Body of pancreas (tissue), 4 donors: ENCODE data around the gene TESK2.

ENCODE experiments used
- POLR2A ChIP-seq, 3 donors: fragments of 450-650 bp; IDR thresholded peaks; one replicate each; pipeline ENCODE4 v1.6.1; 2016; ENCODE audit warnings: antibody characterized with exemption in 3 of 3, mild to moderate bottlenecking in 2 of 3
- TF ChIP-seq, protein P1 (sequence below), 7 experiments: fragments of 450-650 bp in 4 of 7; fragments of 200-600 bp in 3 of 7; sonication (generic) in 3 of 7; IDR thresholded peaks; one replicate each; pipeline ENCODE4 v1.5.1; 2016 to 2019; ENCODE audit warnings: antibody characterized with exemption in 7 of 7

DNA sequence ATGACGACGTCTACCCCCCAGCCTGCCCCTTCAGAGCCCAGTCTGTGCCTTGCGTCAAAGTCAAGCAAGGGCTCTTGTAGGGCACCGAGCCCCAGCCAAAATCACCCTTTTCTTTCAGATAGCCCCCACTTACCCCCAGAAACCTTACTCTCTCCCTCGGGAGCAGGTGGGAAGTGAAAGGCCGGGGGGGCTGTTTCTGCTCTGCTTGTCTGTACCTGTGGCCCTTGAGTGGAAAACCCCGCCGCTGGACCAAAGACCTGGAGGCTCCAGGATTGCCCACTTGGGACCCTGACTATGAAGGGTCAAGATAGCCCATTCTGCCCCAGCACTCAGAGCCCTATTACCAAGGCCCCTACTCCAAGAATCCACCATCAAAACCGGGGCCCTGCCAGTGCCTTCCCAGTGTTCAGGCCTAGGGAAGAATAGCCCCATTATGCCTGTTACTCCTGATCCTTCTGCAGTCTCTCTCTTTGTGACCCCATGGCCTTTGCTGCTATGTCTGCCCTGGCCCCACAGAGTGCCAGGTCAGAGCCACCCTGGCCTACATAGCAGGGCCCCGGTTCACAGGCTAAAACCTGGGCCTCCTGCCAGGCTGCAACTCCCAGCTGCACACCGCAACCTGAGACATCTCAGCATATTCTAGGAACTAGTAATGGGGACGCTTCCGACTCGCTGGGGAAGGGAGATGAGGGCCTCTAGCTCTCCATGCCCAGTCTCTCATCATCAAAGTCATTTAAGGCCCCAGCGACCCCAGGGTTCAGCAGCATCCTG is 186.5 kb downstream of the TESK2 start:
- TF ChIP-seq, protein P1, sequence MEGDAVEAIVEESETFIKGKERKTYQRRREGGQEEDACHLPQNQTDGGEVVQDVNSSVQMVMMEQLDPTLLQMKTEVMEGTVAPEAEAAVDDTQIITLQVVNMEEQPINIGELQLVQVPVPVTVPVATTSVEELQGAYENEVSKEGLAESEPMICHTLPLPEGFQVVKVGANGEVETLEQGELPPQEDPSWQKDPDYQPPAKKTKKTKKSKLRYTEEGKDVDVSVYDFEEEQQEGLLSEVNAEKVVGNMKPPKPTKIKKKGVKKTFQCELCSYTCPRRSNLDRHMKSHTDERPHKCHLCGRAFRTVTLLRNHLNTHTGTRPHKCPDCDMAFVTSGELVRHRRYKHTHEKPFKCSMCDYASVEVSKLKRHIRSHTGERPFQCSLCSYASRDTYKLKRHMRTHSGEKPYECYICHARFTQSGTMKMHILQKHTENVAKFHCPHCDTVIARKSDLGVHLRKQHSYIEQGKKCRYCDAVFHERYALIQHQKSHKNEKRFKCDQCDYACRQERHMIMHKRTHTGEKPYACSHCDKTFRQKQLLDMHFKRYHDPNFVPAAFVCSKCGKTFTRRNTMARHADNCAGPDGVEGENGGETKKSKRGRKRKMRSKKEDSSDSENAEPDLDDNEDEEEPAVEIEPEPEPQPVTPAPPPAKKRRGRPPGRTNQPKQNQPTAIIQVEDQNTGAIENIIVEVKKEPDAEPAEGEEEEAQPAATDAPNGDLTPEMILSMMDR (IDR thresholded peaks at IDR 0.05): no peak
- TF ChIP-seq POLR2A (IDR thresholded peaks at IDR 0.05): no peak
